GM18505 (cell line): ENCODE data around the gene SQOR.
A peak's percentile ranks its signal among the peaks of the same experiment; 100 is the strongest.

Experiments
- ATAC-seq: cut with Tn5 transposase; IDR thresholded peaks from one replicate; pipeline ENCODE4 v1.9.1; 2021; ENCODE audit not compliant: unreplicated experiment
- POLR2A ChIP-seq: IDR thresholded peaks from 4 replicates; pipeline ENCODE4 v1.6.1; 2011; ENCODE audit warnings: borderline replicate concordance; ENCODE audit not compliant: insufficient read depth, insufficient read length; ENCODE audit errors: extremely low read depth

The SQOR gene

GRCh38 chr15:45606413-45606812, 28.4 kb upstream of the SQOR start:
- TF ChIP-seq POLR2A, result no peak
- no peak for ATAC-seq

- no peak for TF ChIP-seq POLR2A
- ATAC-seq, result no peak
Measured at GRCh38 chr15:45606841-45607240, 28.0 kb upstream of the SQOR start.

- no peak for ATAC-seq
Measured at GRCh38 chr15:45611305-45611704, 23.5 kb upstream of the SQOR start.

DNA sequence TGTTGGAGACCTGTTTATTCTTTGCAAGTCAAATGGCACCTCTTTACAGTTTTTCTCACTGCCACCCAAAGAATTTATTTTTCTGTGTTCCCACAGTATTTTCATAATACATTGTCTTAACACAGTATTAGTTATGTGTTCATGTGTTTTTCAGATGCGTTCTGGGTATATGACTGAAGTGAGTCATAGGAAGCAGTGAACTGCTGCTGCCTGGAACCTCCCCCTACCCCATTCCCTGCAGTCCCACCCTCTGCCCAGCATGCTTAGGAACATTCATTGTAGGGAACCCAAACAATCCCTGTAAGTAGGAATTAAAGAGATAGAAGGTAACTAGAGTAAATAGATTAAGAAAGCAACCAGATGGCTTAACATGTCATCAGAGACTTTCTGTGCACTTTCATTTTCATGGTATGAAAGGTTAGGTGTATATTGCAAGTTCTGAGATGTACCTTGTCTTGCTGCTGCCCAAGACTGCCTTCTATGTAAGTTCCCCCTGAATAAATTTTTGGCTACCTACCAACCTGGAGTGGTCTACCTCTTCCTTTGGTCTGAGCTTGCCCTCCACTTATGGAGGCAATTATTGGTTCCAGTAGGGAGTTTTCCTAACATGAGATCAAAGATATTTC, 21.9 kb upstream of the SQOR start:
- no peak for TF ChIP-seq POLR2A
- no peak for ATAC-seq

More at GRCh38 chr15:45611305-45611704, 23.5 kb upstream of the SQOR start:
- TF ChIP-seq POLR2A, result no peak

- ATAC-seq, result no peak
- TF ChIP-seq POLR2A, result no peak
Measured at GRCh38 chr15:45616901-45617323, 17.9 kb upstream of the SQOR start.

GRCh38 chr15:45618813-45619212, 16.0 kb upstream of the SQOR start:
- TF ChIP-seq POLR2A, result no peak
- no peak for ATAC-seq

DNA sequence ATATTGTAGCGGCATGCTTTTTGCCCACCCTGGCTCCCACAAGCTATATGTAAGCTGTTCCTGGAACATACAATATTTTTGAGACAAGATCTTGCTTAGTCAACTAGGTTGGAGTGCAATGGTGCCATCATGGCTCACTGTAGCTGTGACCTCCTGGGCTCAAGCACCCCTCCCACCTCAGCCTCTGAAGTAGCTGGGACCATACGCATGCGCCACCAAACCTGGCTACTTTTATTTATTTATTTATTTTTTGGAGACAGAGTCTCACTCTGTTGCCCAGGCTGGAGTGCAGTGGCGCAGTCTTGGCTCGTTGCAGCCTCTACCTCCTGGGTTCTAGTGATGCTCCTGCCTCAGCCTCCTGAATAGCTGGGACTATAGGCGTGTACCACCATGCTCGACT, 6.7 kb upstream of the SQOR start:
- no peak for TF ChIP-seq POLR2A
- no peak for ATAC-seq

- no peak for TF ChIP-seq POLR2A
- ATAC-seq, result no peak
Measured at GRCh38 chr15:45630917-45631691, 3.7 kb upstream of the SQOR start.

- TF ChIP-seq POLR2A, result no peak
- no peak for ATAC-seq
Measured at GRCh38 chr15:45631776-45632175, 3.1 kb upstream of the SQOR start.

DNA sequence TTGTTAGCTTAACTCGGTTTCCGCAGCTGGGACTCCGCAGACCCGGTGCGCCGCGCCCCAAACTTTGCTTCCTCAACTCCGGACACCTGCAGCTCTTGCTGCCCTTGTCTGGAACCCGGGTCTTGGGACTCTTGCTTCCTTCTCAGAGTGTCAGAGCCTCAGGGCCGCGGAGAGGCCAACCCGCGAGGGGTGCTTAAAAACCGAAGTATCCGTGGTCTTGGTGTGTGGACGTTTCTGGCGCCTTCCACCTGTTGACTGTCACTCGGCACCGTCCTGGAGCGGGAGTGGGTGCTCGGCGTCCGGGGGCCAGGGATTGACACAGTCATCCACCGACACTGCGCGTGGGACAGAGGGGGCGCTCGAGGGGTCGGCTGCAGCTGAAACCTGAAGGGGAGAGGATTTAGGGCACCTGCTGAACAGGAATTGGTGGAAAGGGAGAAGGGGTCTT, 386 bp downstream of the SQOR start:
- ATAC-seq, result peak; percentile 47
- no peak for TF ChIP-seq POLR2A

DNA sequence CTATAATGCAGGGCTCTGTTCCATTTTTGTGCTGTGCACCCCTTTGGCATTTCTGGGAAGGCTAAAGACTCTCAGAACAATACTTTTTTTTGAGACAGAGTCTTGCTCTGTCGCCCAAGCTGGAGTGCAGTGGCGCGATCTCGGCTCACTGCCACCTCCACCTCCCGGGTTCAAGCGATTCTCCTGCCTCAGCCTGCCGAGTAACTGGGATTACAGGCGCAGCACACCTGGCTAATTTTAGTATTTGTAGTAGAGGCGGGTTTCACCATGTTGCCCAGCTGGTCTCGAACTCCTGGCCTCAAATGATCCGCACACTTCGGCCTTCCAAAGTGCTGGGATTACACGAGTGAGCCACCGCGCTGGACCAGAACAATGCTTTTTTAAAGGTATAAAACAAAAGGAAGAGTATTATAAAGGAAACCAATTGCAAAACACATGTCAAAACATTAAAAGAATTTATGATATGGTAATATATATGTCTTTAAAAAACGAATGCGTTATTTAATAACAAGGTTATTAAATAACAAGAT, 999 bp downstream of the SQOR start:
- no peak for TF ChIP-seq POLR2A
- ATAC-seq, result no peak

DNA sequence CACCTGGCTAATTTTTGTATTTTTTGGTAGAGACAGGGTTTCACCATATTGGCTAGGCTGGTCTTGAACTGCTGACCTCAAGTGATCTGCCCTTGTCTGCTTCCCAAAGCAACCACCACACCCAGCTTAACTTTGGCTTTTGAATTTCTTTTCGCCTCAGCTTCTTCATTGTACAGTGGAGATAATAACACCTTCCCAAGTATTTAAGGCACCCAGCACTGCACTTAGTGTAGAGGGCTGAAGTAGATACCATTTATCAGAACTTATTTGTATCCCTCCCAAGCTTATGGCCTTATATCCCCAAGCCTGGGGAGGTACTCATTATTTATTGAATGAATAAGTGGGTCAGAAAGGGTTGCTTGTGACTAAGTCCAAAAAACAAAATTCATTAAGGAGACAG, 2.3 kb downstream of the SQOR start:
- no peak for ATAC-seq
- no peak for TF ChIP-seq POLR2A

DNA sequence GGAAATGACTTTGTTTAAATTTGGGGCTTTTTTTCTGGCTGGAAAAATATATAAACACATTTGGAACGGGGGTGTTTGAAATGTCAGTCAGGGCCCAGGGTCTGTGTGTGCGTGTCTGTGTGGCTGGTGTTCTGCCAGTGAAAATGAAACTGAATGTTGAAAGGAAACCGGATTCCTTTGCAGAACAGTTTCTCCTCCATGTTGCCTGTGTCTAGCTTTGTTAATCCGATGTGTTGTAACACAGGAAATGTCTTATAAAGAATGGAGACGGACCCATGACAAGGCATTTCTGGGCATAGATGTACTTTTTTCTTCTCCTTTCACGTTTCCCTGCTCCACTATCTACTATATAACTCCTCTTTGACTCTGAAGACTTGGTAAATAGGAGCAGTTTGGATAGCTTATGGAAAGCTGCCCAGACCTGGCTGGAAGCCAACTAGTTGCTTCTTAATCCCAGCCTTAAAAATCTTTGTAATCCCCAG, 2.8 kb downstream of the SQOR start:
- ATAC-seq, result peak; percentile 39
- TF ChIP-seq POLR2A, result peak; percentile 51

DNA sequence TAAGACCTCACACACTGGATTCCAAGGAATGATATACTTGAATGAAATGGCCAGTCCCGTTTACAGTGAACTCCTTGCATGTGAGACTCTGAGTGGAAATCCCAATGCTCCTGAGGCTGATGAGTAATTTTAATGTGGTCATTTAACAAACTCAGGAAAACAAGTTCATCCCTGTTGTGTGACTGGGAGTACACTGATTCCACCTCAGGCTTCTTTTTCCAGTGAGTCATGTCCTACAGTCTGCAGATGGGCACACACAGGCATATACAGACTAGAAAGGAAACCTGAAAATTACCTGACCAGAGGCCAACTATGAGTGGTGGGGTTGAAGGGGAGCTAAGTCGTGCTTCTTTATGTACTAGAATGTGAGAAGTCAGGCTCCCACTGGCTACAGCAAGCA, 5.8 kb downstream of the SQOR start:
- no peak for ATAC-seq
- TF ChIP-seq POLR2A, result no peak
